ENCODE measurements around the gene POLR2J3. TPM values are rescaled to one million over a fixed set of nuclear protein-coding genes. Genes with fewer than 3 reads are reported as not detected.
"Not testable (repeated sequence)": the region's sequence is repeated elsewhere in the genome, so short reads cannot be mapped to it uniquely, and the experiment has no call there.

POLR2J3 gene
- total and polyA plus RNA-seq, 2 donors (not counting 1 experiment from before 2014, with no cell fraction given) = 166 to 192 TPM

DNA sequence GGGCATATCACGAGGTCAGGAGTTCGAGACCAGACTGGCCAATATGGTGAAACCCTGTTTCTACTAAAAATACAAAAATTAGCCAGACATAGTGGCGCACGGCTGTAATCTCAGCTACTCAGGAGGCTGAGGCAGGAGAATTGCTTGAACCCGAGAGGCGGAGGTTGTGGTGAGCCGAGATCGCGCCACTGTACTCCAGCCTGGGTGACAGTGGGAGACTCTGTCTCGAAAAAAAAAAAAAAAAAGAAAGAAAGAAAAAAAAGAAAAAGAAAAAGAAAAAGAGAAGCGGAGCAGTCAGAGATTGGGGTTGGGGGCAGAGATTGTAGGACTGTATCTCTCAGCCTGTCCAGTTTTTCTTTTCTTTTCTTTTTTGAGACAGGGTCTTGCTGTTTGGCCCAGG lies 29.6 kb downstream of the POLR2J3 start:
- H3K4me1 ChIP-seq (ENCODE audit: control insufficient read depth in 2 of 2, insufficient read depth in 2 of 2, low read length in 2 of 2); H3K9me3 ChIP-seq (ENCODE audit: control extremely low read depth in 1 of 3, control insufficient read depth in 2 of 3, insufficient read depth in 1 of 3, low read length in 2 of 3); H3K4me3 Mint-ChIP-seq; CTCF ChIA-PET; H3K79me2 ChIP-seq (ENCODE audit: control insufficient read depth, insufficient read depth, low read length); H3K27me3 Mint-ChIP-seq; H3K4me2 ChIP-seq (replicated peaks; ENCODE audit: low read depth, low read length, poor library complexity, severe bottlenecking); H3K4me1 Mint-ChIP-seq; H2AFZ ChIP-seq (ENCODE audit: insufficient read depth, low read depth, low read length, poor library complexity, severe bottlenecking); H4K20me1 ChIP-seq (ENCODE audit: control insufficient read depth, insufficient read depth, low read length, poor library complexity, severe bottlenecking); H3K27me3 ChIP-seq (replicated peaks in 1 of 4; ENCODE audit: control extremely low read depth in 1 of 4, control insufficient read depth in 3 of 4, insufficient read depth in 4 of 4, low read length in 3 of 4); H3K9ac ChIP-seq (ENCODE audit: low read length); intact Hi-C loops (cut with micrococcal nuclease); H3K36me3 ChIP-seq (replicated peaks in 1 of 2; ENCODE audit: control extremely low read depth in 1 of 2, control insufficient read depth in 1 of 2, extremely low read depth in 1 of 2, insufficient read depth in 2 of 2, low read length in 1 of 2); H3K4me3 ChIP-seq (ENCODE audit: control extremely low read depth in 1 of 5, extremely low read depth in 1 of 5, insufficient read depth in 1 of 5, low read depth in 2 of 5, low read length in 4 of 5); H3K27ac Mint-ChIP-seq; H3K27ac ChIP-seq (ENCODE audit: low read length in 2 of 2); ATAC-seq (ENCODE audit: low read depth); POLR2A ChIA-PET; DNase-seq; H3K9me3 Mint-ChIP-seq (ENCODE audit: insufficient read depth): not testable (repeated sequence)
- WGBS (ENCODE audit: insufficient coverage) = no CpG with 5 or more reads among the region's 11 CpGs

DNA sequence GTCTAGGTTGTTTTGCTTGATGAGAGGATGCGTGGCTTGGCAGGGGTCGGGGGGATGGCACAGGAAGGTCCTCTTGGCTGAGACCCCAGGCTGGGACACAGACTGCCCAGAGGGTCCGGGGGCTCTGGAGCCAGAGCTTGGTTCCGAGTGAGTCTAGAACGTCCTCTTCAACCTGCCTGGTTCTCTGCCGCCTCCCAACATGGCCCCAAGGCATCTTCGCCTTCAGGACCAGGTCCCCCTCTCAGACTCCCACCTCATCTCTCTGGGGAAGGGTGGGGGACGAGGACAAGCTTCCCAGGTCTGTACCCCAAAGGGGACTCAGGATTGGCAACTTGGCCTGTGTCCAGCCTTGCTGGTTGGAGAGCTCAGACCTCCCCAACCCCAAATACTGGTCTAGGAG lies 30.3 kb downstream of the POLR2J3 start:
- H3K9me3 Mint-ChIP-seq (ENCODE audit: insufficient read depth); POLR2A ChIA-PET; H3K27me3 Mint-ChIP-seq; H3K4me3 ChIP-seq (ENCODE audit: control extremely low read depth in 1 of 5, extremely low read depth in 1 of 5, insufficient read depth in 1 of 5, low read depth in 2 of 5, low read length in 4 of 5); H2AFZ ChIP-seq (ENCODE audit: insufficient read depth, low read depth, low read length, poor library complexity, severe bottlenecking); H3K79me2 ChIP-seq (ENCODE audit: control insufficient read depth, insufficient read depth, low read length); CTCF ChIA-PET; DNase-seq; ATAC-seq (ENCODE audit: low read depth); H3K27ac Mint-ChIP-seq; H3K9ac ChIP-seq (ENCODE audit: low read length); H3K36me3 ChIP-seq (replicated peaks in 1 of 2; ENCODE audit: control extremely low read depth in 1 of 2, control insufficient read depth in 1 of 2, extremely low read depth in 1 of 2, insufficient read depth in 2 of 2, low read length in 1 of 2); H3K4me1 ChIP-seq (ENCODE audit: control insufficient read depth in 2 of 2, insufficient read depth in 2 of 2, low read length in 2 of 2); H3K4me1 Mint-ChIP-seq; H3K9me3 ChIP-seq (ENCODE audit: control extremely low read depth in 1 of 3, control insufficient read depth in 2 of 3, insufficient read depth in 1 of 3, low read length in 2 of 3); H3K4me2 ChIP-seq (replicated peaks; ENCODE audit: low read depth, low read length, poor library complexity, severe bottlenecking); H3K27me3 ChIP-seq (replicated peaks in 1 of 4; ENCODE audit: control extremely low read depth in 1 of 4, control insufficient read depth in 3 of 4, insufficient read depth in 4 of 4, low read length in 3 of 4); H4K20me1 ChIP-seq (ENCODE audit: control insufficient read depth, insufficient read depth, low read length, poor library complexity, severe bottlenecking); intact Hi-C loops (cut with micrococcal nuclease); H3K27ac ChIP-seq (ENCODE audit: low read length in 2 of 2); H3K4me3 Mint-ChIP-seq: not testable (repeated sequence)
- no CpG with 5 or more reads among the region's 8 CpGs for WGBS (ENCODE audit: insufficient coverage)

DNA sequence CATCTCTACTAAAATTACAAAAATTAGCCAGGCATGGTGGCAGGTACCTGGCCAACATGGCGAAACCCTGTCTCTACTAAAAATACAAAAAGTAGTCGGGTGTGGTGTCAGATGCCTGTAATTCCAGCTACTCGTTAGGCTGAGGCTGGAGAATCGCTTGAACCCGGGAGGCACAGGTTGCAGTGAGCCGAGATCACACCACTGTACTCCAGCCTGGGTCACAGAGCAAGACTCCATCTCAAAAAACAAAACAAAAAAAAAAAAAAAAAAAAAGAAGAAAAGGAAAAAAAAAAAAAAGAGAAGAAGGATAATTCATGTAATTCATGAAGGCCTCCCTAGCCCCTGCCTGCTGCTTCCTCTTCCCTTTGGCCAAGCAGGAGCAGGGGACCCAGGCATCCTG lies 31.8 kb downstream of the POLR2J3 start:
- H3K27me3 Mint-ChIP-seq; DNase-seq; H3K4me3 ChIP-seq (ENCODE audit: control extremely low read depth in 1 of 5, extremely low read depth in 1 of 5, insufficient read depth in 1 of 5, low read depth in 2 of 5, low read length in 4 of 5); CTCF ChIA-PET; H3K9me3 ChIP-seq (ENCODE audit: control extremely low read depth in 1 of 3, control insufficient read depth in 2 of 3, insufficient read depth in 1 of 3, low read length in 2 of 3); H3K27me3 ChIP-seq (replicated peaks in 1 of 4; ENCODE audit: control extremely low read depth in 1 of 4, control insufficient read depth in 3 of 4, insufficient read depth in 4 of 4, low read length in 3 of 4); H3K4me2 ChIP-seq (replicated peaks; ENCODE audit: low read depth, low read length, poor library complexity, severe bottlenecking); H3K9ac ChIP-seq (ENCODE audit: low read length); H3K36me3 ChIP-seq (replicated peaks in 1 of 2; ENCODE audit: control extremely low read depth in 1 of 2, control insufficient read depth in 1 of 2, extremely low read depth in 1 of 2, insufficient read depth in 2 of 2, low read length in 1 of 2); H4K20me1 ChIP-seq (ENCODE audit: control insufficient read depth, insufficient read depth, low read length, poor library complexity, severe bottlenecking); H3K4me3 Mint-ChIP-seq; H3K79me2 ChIP-seq (ENCODE audit: control insufficient read depth, insufficient read depth, low read length); H3K9me3 Mint-ChIP-seq (ENCODE audit: insufficient read depth); intact Hi-C loops (cut with micrococcal nuclease); POLR2A ChIA-PET; H3K4me1 Mint-ChIP-seq; ATAC-seq (ENCODE audit: low read depth); H3K27ac Mint-ChIP-seq; H3K4me1 ChIP-seq (ENCODE audit: control insufficient read depth in 2 of 2, insufficient read depth in 2 of 2, low read length in 2 of 2); H3K27ac ChIP-seq (ENCODE audit: low read length in 2 of 2); H2AFZ ChIP-seq (ENCODE audit: insufficient read depth, low read depth, low read length, poor library complexity, severe bottlenecking): not testable (repeated sequence)
- no CpG with 5 or more reads among the region's 6 CpGs for WGBS (ENCODE audit: insufficient coverage)

DNA sequence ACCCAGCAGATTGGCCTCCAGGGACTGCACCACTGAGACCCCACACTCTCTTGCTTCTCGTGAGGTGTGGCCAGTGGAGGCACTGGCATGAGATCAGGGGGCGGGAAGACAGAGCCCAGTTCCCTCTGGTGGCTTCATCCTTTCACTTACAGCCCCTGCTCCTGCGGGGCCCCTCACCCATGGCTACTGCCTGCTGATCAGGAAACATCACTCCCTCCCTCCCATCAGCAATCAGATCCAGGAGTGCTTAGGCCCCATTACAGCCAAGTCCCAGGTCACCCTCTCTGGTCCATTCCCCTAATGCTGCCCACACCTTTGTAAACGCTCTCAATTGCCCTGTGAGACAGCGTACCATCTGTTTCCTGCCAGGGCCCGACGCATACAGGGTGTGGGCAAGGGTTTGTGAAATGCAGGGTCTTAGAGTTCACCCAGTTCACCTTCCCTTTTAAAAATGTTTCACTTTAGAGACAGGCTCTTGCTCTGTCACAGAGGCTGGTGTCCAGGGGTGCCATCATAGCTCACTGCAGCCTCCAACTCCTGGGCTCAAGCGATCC lies 37.2 kb downstream of the POLR2J3 start:
- ATAC-seq (ENCODE audit: low read depth); H3K9me3 ChIP-seq (ENCODE audit: control extremely low read depth in 1 of 3, control insufficient read depth in 2 of 3, insufficient read depth in 1 of 3, low read length in 2 of 3); H3K27me3 Mint-ChIP-seq; H3K36me3 ChIP-seq (replicated peaks in 1 of 2; ENCODE audit: control extremely low read depth in 1 of 2, control insufficient read depth in 1 of 2, extremely low read depth in 1 of 2, insufficient read depth in 2 of 2, low read length in 1 of 2); H3K4me3 ChIP-seq (ENCODE audit: control extremely low read depth in 1 of 5, extremely low read depth in 1 of 5, insufficient read depth in 1 of 5, low read depth in 2 of 5, low read length in 4 of 5); H3K9me3 Mint-ChIP-seq (ENCODE audit: insufficient read depth); CTCF ChIA-PET; H3K27ac ChIP-seq (ENCODE audit: low read length in 2 of 2); H3K27ac Mint-ChIP-seq; H3K9ac ChIP-seq (ENCODE audit: low read length); intact Hi-C loops (cut with micrococcal nuclease); H3K27me3 ChIP-seq (replicated peaks in 1 of 4; ENCODE audit: control extremely low read depth in 1 of 4, control insufficient read depth in 3 of 4, insufficient read depth in 4 of 4, low read length in 3 of 4); POLR2A ChIA-PET; H3K4me3 Mint-ChIP-seq; H3K79me2 ChIP-seq (ENCODE audit: control insufficient read depth, insufficient read depth, low read length); H2AFZ ChIP-seq (ENCODE audit: insufficient read depth, low read depth, low read length, poor library complexity, severe bottlenecking); H3K4me2 ChIP-seq (replicated peaks; ENCODE audit: low read depth, low read length, poor library complexity, severe bottlenecking); H3K4me1 Mint-ChIP-seq; H3K4me1 ChIP-seq (ENCODE audit: control insufficient read depth in 2 of 2, insufficient read depth in 2 of 2, low read length in 2 of 2); H4K20me1 ChIP-seq (ENCODE audit: control insufficient read depth, insufficient read depth, low read length, poor library complexity, severe bottlenecking): not testable (repeated sequence)
- 80% methylated on average over 1 of the region's 8 CpGs for WGBS (ENCODE audit: insufficient coverage)
- peak; percentile 0 for DNase-seq

Data from B cell (primary cell).